ENCODE results near the gene STC2.

DNA sequence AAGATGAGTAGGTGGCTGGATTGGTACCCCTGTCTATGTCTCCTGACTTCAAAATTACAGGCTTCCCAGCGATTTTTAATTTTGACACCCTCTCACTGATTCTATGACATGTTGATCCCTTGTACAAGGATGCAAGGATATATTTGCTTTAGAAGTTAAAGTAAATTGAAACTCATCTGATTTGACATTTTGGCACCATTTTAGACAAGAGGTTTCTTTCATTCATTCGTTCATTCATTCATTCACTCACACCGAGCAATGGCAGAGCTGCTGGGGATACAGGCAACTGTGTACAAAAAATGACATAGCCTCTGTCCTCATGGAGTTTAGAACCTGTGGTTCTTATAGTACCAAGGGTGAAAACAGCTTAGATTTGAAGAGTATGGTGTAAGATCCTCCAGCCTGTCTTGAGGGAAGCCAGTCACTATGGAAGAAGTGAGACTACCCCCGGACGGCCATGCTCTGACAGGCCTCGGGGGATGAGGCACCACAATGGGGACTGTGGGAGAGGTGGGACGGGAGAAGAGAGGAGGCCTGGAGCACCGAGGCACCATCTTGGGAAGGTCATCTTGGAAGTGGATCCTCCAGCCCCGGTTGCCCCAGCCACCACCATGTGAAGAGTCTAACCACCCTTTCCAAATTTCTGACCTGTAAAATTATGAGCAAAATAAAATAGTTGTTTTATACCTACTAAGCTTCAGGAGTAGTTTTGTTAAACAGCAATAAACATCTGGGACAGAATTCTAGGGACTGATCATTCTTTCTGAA is 16.2 kb downstream of the STC2 start:
- TF ChIP-seq, protein P1, sequence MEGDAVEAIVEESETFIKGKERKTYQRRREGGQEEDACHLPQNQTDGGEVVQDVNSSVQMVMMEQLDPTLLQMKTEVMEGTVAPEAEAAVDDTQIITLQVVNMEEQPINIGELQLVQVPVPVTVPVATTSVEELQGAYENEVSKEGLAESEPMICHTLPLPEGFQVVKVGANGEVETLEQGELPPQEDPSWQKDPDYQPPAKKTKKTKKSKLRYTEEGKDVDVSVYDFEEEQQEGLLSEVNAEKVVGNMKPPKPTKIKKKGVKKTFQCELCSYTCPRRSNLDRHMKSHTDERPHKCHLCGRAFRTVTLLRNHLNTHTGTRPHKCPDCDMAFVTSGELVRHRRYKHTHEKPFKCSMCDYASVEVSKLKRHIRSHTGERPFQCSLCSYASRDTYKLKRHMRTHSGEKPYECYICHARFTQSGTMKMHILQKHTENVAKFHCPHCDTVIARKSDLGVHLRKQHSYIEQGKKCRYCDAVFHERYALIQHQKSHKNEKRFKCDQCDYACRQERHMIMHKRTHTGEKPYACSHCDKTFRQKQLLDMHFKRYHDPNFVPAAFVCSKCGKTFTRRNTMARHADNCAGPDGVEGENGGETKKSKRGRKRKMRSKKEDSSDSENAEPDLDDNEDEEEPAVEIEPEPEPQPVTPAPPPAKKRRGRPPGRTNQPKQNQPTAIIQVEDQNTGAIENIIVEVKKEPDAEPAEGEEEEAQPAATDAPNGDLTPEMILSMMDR (IDR thresholded peaks at IDR 0.05) = no peak
- TF ChIP-seq POLR2A (IDR thresholded peaks at IDR 0.05) (no peak), EP300 (IDR thresholded peaks at IDR 0.05) (no peak)
